Measurements from ENCODE around the gene CFAP77.

GRCh38 chr9:132582276-132582785, 172.3 kb downstream of the CFAP77 start, which contains the start of gene BARHL1:
- TF ChIP-seq CTCF (IDR thresholded peaks at IDR 0.05; ENCODE audit: control extremely low read depth in 1 of 3, insufficient read depth in 1 of 3, low read depth in 1 of 3, low read length in 3 of 3) = no peak
- TF ChIP-seq PHF8 (conservative IDR thresholded peaks at IDR 0.05; ENCODE audit: low read depth, low read length) = no peak
- no peak for TF ChIP-seq POLR2A (IDR thresholded peaks at IDR 0.05; ENCODE audit: control extremely low read depth in 1 of 2, low read depth in 2 of 2, low read length in 2 of 2)
- TF ChIP-seq BCL11A (IDR thresholded peaks at IDR 0.05; ENCODE audit: low read depth in 2 of 2, low read length in 2 of 2) = no peak
- TF ChIP-seq CHD1 (IDR thresholded peaks at IDR 0.05; ENCODE audit: low read depth, low read length) = no peak
- TF ChIP-seq KDM1A (IDR thresholded peaks at IDR 0.05; ENCODE audit: borderline replicate concordance, low read length) = no peak
- TF ChIP-seq JUN (IDR thresholded peaks at IDR 0.05; ENCODE audit: low read depth, low read length) = no peak
- TF ChIP-seq CBX8 (IDR thresholded peaks at IDR 0.05; ENCODE audit: borderline replicate concordance, low read depth, low read length) = no peak
- TF ChIP-seq, protein P1, sequence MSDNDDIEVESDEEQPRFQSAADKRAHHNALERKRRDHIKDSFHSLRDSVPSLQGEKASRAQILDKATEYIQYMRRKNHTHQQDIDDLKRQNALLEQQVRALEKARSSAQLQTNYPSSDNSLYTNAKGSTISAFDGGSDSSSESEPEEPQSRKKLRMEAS (IDR thresholded peaks at IDR 0.05) = no peak

Measured in H1 (cell line).